HepG2 (cell line): ENCODE measurements around the gene SCFD1.
"Not testable (repeated sequence)": the region's sequence is repeated elsewhere in the genome, so short reads cannot be mapped to it uniquely, and the experiment has no call there.

Experiments
- ATF4 ChIP-seq, 2 experiments: fragments of 450-650 bp in 1 of 2; sonication (generic) in 1 of 2; formaldehyde crosslinking; IDR thresholded peaks; 2 replicates each; pipeline versions ENCODE4 v1.5.0 to v1.8.0; 2020 to 2022; ENCODE audit warnings: mild to moderate bottlenecking in 1 of 2, missing genetic modification reagents in 1 of 2
- CHCHD3 ChIP-seq: sonication (generic); formaldehyde crosslinking; IDR thresholded peaks from 2 replicates; pipeline ENCODE4 v1.8.0; 2022; ENCODE audit warnings: mild to moderate bottlenecking, missing genetic modification reagents, moderate library complexity
- ELF1 ChIP-seq: sonication (generic); formaldehyde crosslinking; IDR thresholded peaks from 2 replicates; pipeline ENCODE4 v1.4.0; 2020; ENCODE audit warnings: missing genetic modification reagents
- JARID2 ChIP-seq: sonication (generic); formaldehyde crosslinking; IDR thresholded peaks from 2 replicates; pipeline ENCODE4 v1.8.1; 2023; ENCODE audit warnings: missing genetic modification reagents, inconsistent platforms; ENCODE audit not compliant: insufficient replicate concordance
- NCOA2 ChIP-seq: sonication (generic); formaldehyde crosslinking; IDR thresholded peaks from 2 replicates; pipeline ENCODE4 v1.8.0; 2022; ENCODE audit warnings: inconsistent platforms
- POLR2A ChIP-seq, 2 experiments: IDR thresholded peaks; 2 replicates each; pipeline ENCODE4 v1.6.1; 2011; ENCODE audit warnings: low read depth in 2 of 2, low read length in 2 of 2, mild to moderate bottlenecking in 1 of 2, moderate library complexity in 1 of 2; ENCODE audit not compliant: insufficient read depth in 1 of 2
- POLR2AphosphoS5 ChIP-seq: IDR thresholded peaks from 2 replicates; pipeline ENCODE4 v1.6.1; 2012; ENCODE audit warnings: low read depth, low read length
- RAD21 ChIP-seq: fragments of 450-650 bp; formaldehyde crosslinking; IDR thresholded peaks from 2 replicates; pipeline ENCODE4 v1.5.0; 2020; ENCODE audit warnings: mild to moderate bottlenecking
- TBP ChIP-seq: sonication (generic); formaldehyde crosslinking; IDR thresholded peaks from 2 replicates; pipeline ENCODE4 v1.5.0; 2020; ENCODE audit warnings: missing genetic modification reagents
- TRAFD1 ChIP-seq: sonication (generic); formaldehyde crosslinking; IDR thresholded peaks from 2 replicates; pipeline ENCODE4 v1.5.1; 2020; ENCODE audit warnings: missing genetic modification reagents, mild to moderate bottlenecking, borderline replicate concordance
- ZKSCAN8 ChIP-seq: IDR thresholded peaks from 2 replicates; pipeline ENCODE4 v1.6.1; 2016; ENCODE audit warnings: borderline replicate concordance, missing genetic modification reagents, missing compliant biosample characterization

- not testable (repeated sequence) for TF ChIP-seq RAD21; ELF1 (CRISPR knock-in tag); ATF4 (CRISPR knock-in tag; IDR thresholded peaks at IDR 0.05); POLR2AphosphoS5; JARID2 (CRISPR knock-in tag); POLR2A (IDR thresholded peaks at IDR 0.05; ENCODE audit: insufficient read depth in 1 of 2, low read depth in 2 of 2, low read length in 2 of 2); TBP; CHCHD3 (CRISPR knock-in tag); NCOA2; TRAFD1; ZKSCAN8 (CRISPR knock-in tag)
These were observed 22.3 kb downstream of the SCFD1 start for GRCh38 chr14:30644462-30644861.
